DOHH2 (cell line): ENCODE results near the gene PAK1.

ENCODE experiments used
- CTCF ChIP-seq: fragments of 200-600 bp; sonication (generic); IDR thresholded peaks from one replicate; pipeline ENCODE4 v1.5.1; 2014; ENCODE audit warnings: antibody characterized with exemption, mild to moderate bottlenecking, low read depth, low read length; ENCODE audit not compliant: poor library complexity, severe bottlenecking
- EZH2phosphoT487 ChIP-seq: fragments of 200-600 bp; sonication (generic); IDR thresholded peaks from 2 replicates; pipeline ENCODE4 v1.6.1; 2017; ENCODE audit warnings: borderline replicate concordance, mild to moderate bottlenecking, antibody characterized with exemption, low read length, moderate library complexity, mixed read lengths

- TF ChIP-seq CTCF, result no peak
- no peak for TF ChIP-seq EZH2phosphoT487
Measured at GRCh38 chr11:77515063-77515462, 41.2 kb upstream of the PAK1 start.
